H1 (cell line): ENCODE measurements around the gene BRAP. TPM values are rescaled to one million over a fixed set of nuclear protein-coding genes. Genes with fewer than 3 reads are reported as not detected.

ENCODE experiments used
- CTCF ChIA-PET: fragments of 300-600 bp; sonication (Branson Sonifier 250); formaldehyde crosslinking; loops from one replicate; lab custom pipeline; 2021; ENCODE audit not compliant: partially characterized antibody; lab: Charles Lee
- POLR2A ChIA-PET: fragments of 300-600 bp; sonication (Branson Sonifier 250); formaldehyde crosslinking; loops from one replicate; lab custom pipeline; 2021; ENCODE audit warnings: inconsistent platforms; ENCODE audit not compliant: partially characterized antibody; lab: Charles Lee
- DNase-seq, 2 experiments: peaks; one replicate each; pipeline versions ENCODE4 v3.0.0 to v3.0.0-alpha.2; 2010 to 2022; ENCODE audit warnings: low spot score in 2 of 2, low read depth in 1 of 2, mixed read lengths in 1 of 2
- FAIRE-seq: peaks from 2 replicates; lab custom pipeline; 2011; peaks lifted over from hg19 to GRCh38; lab: Jason Lieb, UNC
- H2AFZ ChIP-seq: 2 replicates; pipeline ENCODE4 v1.8.1; 2012; ENCODE audit warnings: low read length, inconsistent platforms
- H2AK5ac ChIP-seq: 2 replicates; pipeline ENCODE4 v1.6.1; 2013; ENCODE audit warnings: low read depth, low read length
- H2BK120ac ChIP-seq: replicated peaks from 2 replicates; pipeline ENCODE3; 2013; ENCODE audit warnings: low read depth, low read length, inconsistent platforms
- H2BK12ac ChIP-seq: 2 replicates; pipeline ENCODE4 v1.6.1; 2013; ENCODE audit warnings: low read depth, low read length
- H2BK15ac ChIP-seq: 2 replicates; pipeline ENCODE4 v1.6.1; 2013; ENCODE audit warnings: low read length
- H2BK20ac ChIP-seq: 2 replicates; pipeline ENCODE4 v1.6.1; 2013; ENCODE audit warnings: low read length
- H2BK5ac ChIP-seq: 2 replicates; pipeline ENCODE4 v1.6.1; 2013; ENCODE audit warnings: low read depth, low read length
- H3K14ac ChIP-seq: 2 replicates; pipeline ENCODE4 v1.6.1; 2013; ENCODE audit warnings: inconsistent platforms; ENCODE audit not compliant: insufficient read length
- H3K18ac ChIP-seq: 2 replicates; pipeline ENCODE4 v1.6.1; 2013; ENCODE audit warnings: low read length; ENCODE audit errors: extremely low read depth
- H3K23ac ChIP-seq: 2 replicates; pipeline ENCODE4 v1.6.1; 2013; ENCODE audit warnings: inconsistent platforms; ENCODE audit not compliant: insufficient read length
- H3K23me2 ChIP-seq: 2 replicates; pipeline ENCODE4 v1.6.1; 2013; ENCODE audit warnings: low read depth, low read length
- H3K27ac ChIP-seq: 2 replicates; pipeline ENCODE4 v1.6.1; 2011; ENCODE audit warnings: low read depth, low read length, inconsistent platforms
- H3K27me3 ChIP-seq, 4 experiments: replicated peaks in 1 of 4; 1 replicate in 1 of 4; 2 replicates in 3 of 4; pipeline versions ENCODE4 v1.6.1 to v1.8.1; 2011 to 2013; ENCODE audit warnings: low read length in 3 of 4, mild to moderate bottlenecking in 3 of 4, inconsistent platforms in 2 of 4, mixed read lengths in 2 of 4, moderate library complexity in 1 of 4; ENCODE audit not compliant: control insufficient read depth in 3 of 4, insufficient read depth in 3 of 4; ENCODE audit errors: extremely low read depth in 1 of 4
- H3K36me3 ChIP-seq, 4 experiments: 2 replicates each; pipeline versions ENCODE4 v1.6.1 to v1.8.1; 2011 to 2013; ENCODE audit warnings: mild to moderate bottlenecking in 4 of 4, low read length in 3 of 4, moderate library complexity in 2 of 4, control low read depth in 1 of 4, inconsistent platforms in 1 of 4; ENCODE audit not compliant: insufficient read depth in 4 of 4, control insufficient read depth in 2 of 4
- H3K4ac ChIP-seq: replicated peaks from 2 replicates; pipeline ENCODE3; 2013; ENCODE audit warnings: low read length, low read depth, mixed read lengths, inconsistent platforms; ENCODE audit not compliant: insufficient read length
- H3K4me1 ChIP-seq, 4 experiments: replicated peaks in 1 of 4; 1 replicate in 1 of 4; 2 replicates in 3 of 4; pipeline versions ENCODE4 v1.6.1 to v1.8.1; 2011 to 2013; ENCODE audit warnings: low read length in 3 of 4, inconsistent platforms in 2 of 4, mixed read lengths in 1 of 4; ENCODE audit not compliant: insufficient read depth in 4 of 4, control insufficient read depth in 3 of 4
- H3K4me2 ChIP-seq, 2 experiments: 2 replicates each; pipeline versions ENCODE4 v1.6.1 to v1.8.1; 2011 to 2013; ENCODE audit warnings: low read depth in 2 of 2, low read length in 2 of 2, control low read depth in 1 of 2, inconsistent platforms in 1 of 2, mild to moderate bottlenecking in 1 of 2; ENCODE audit not compliant: insufficient read depth in 1 of 2
- H3K4me3 ChIP-seq, 4 experiments: fragments of 200-600, 300-600 bp in 1 of 4; sonication (generic), shearing (Covaris generic), sonication (Bioruptor Twin) in 1 of 4; 2 replicates each; pipeline versions ENCODE4 v1.5.1 to v1.8.1; 2011 to 2016; ENCODE audit warnings: low read length in 4 of 4, low read depth in 3 of 4, control low read depth in 2 of 4, inconsistent platforms in 2 of 4, mild to moderate bottlenecking in 2 of 4, mixed read lengths in 1 of 4, moderate library complexity in 1 of 4; ENCODE audit not compliant: insufficient read depth in 2 of 4; ENCODE audit errors: extremely low read depth in 1 of 4
- H3K56ac ChIP-seq: replicated peaks from 2 replicates; pipeline ENCODE3; 2013; ENCODE audit warnings: low read depth, mild to moderate bottlenecking, mixed read lengths, low read length, inconsistent platforms; ENCODE audit not compliant: insufficient read length
- H3K79me1 ChIP-seq: 2 replicates; pipeline ENCODE4 v1.6.1; 2013; ENCODE audit warnings: low read depth, low read length, control low read depth
- H3K79me2 ChIP-seq, 2 experiments: 2 replicates each; pipeline versions ENCODE4 v1.6.1 to v1.8.1; 2012 to 2013; ENCODE audit warnings: low read length in 2 of 2, mild to moderate bottlenecking in 2 of 2, inconsistent platforms in 1 of 2; ENCODE audit not compliant: insufficient read depth in 2 of 2, control insufficient read depth in 1 of 2
- H3K9ac ChIP-seq, 4 experiments: replicated peaks in 1 of 4; 1 replicate in 1 of 4; 2 replicates in 3 of 4; pipeline versions ENCODE4 v1.6.1 to v1.8.1; 2011 to 2013; ENCODE audit warnings: low read depth in 3 of 4, low read length in 3 of 4, control low read depth in 2 of 4, mild to moderate bottlenecking in 2 of 4, moderate library complexity in 2 of 4, inconsistent platforms in 1 of 4; ENCODE audit errors: extremely low read depth in 1 of 4
- H3K9me3 ChIP-seq, 2 experiments: 2 replicates each; pipeline versions ENCODE4 v1.6.1 to v1.8.1; 2012 to 2013; ENCODE audit warnings: mild to moderate bottlenecking in 2 of 2, moderate library complexity in 2 of 2, control low read depth in 1 of 2, inconsistent platforms in 1 of 2, low read depth in 1 of 2, low read length in 1 of 2, mixed read lengths in 1 of 2; ENCODE audit not compliant: insufficient read depth in 2 of 2
- H4K20me1 ChIP-seq, 2 experiments: replicated peaks in 1 of 2; 2 replicates each; pipeline versions ENCODE3 to v1.8.1; 2011 to 2013; ENCODE audit warnings: inconsistent platforms in 2 of 2, low read length in 2 of 2, mild to moderate bottlenecking in 1 of 2; ENCODE audit not compliant: insufficient read depth in 2 of 2, control insufficient read depth in 1 of 2
- H4K5ac ChIP-seq: 2 replicates; pipeline ENCODE4 v1.6.1; 2013; ENCODE audit warnings: low read length, low read depth, mixed read lengths, inconsistent platforms; ENCODE audit not compliant: insufficient read length
- H4K8ac ChIP-seq: 2 replicates; pipeline ENCODE4 v1.8.0; 2013; ENCODE audit warnings: mild to moderate bottlenecking, moderate library complexity, low read length, inconsistent platforms; ENCODE audit not compliant: insufficient read depth; ENCODE audit errors: extremely low read depth
- H4K91ac ChIP-seq: replicated peaks from 2 replicates; pipeline ENCODE3; 2013; ENCODE audit warnings: low read length, mixed read lengths, inconsistent platforms; ENCODE audit not compliant: insufficient read length
- CHD2 ChIP-seq: IDR thresholded peaks from 2 replicates; pipeline ENCODE4 v1.6.1; 2012; ENCODE audit warnings: low read length, improper control_type of control experiment
- EZH2 ChIP-seq: fragments of 200-600 bp; sonication (generic); IDR thresholded peaks from 2 replicates; pipeline ENCODE4 v1.7.1; 2012; ENCODE audit warnings: low read depth, mild to moderate bottlenecking, moderate library complexity, low read length, inconsistent platforms; ENCODE audit not compliant: severe bottlenecking
- JUND ChIP-seq: IDR thresholded peaks from 2 replicates; pipeline ENCODE4 v1.6.1; 2011; ENCODE audit warnings: mild to moderate bottlenecking, improper control_type of control experiment, low read length
- POU5F1 ChIP-seq: IDR thresholded peaks from 2 replicates; pipeline ENCODE4 v1.6.1; 2011; ENCODE audit warnings: low read depth, mild to moderate bottlenecking, low read length, moderate library complexity
- RAD21 ChIP-seq, 2 experiments: IDR thresholded peaks in 1 of 2; conservative IDR thresholded peaks in 1 of 2; 2 replicates each; pipeline ENCODE4 v1.6.1; 2011; ENCODE audit warnings: low read depth in 2 of 2, low read length in 2 of 2, improper control_type of control experiment in 1 of 2, inconsistent platforms in 1 of 2, mild to moderate bottlenecking in 1 of 2, moderate library complexity in 1 of 2
- SIN3A ChIP-seq, 2 experiments: IDR thresholded peaks in 1 of 2; conservative IDR thresholded peaks in 1 of 2; 2 replicates each; pipeline ENCODE4 v1.6.1; 2011 to 2012; ENCODE audit warnings: low read length in 2 of 2, improper control_type of control experiment in 1 of 2, low read depth in 1 of 2, mild to moderate bottlenecking in 1 of 2
- SIRT6 ChIP-seq: IDR thresholded peaks from one replicate; pipeline ENCODE4 v1.7.1; 2012; ENCODE audit warnings: low read length, inconsistent platforms
- SIX5 ChIP-seq: IDR thresholded peaks from 2 replicates; pipeline ENCODE4 v1.6.1; 2011; ENCODE audit warnings: mild to moderate bottlenecking, low read depth, low read length
- SRF ChIP-seq: IDR thresholded peaks from 2 replicates; pipeline ENCODE4 v1.6.1; 2011; ENCODE audit warnings: mild to moderate bottlenecking, low read depth, low read length, moderate library complexity
- TBP ChIP-seq: IDR thresholded peaks from 2 replicates; pipeline ENCODE4 v1.6.1; 2011; ENCODE audit warnings: low read depth, low read length, improper control_type of control experiment
- TCF12 ChIP-seq: IDR thresholded peaks from 2 replicates; pipeline ENCODE4 v1.6.1; 2011; ENCODE audit warnings: low read depth, mild to moderate bottlenecking, low read length
- TEAD4 ChIP-seq: IDR thresholded peaks from 2 replicates; pipeline ENCODE4 v1.6.1; 2012; ENCODE audit warnings: low read depth, low read length, inconsistent platforms, mixed read lengths
- USF2 ChIP-seq: IDR thresholded peaks from 2 replicates; pipeline ENCODE4 v1.6.1; 2011; ENCODE audit warnings: low read length, improper control_type of control experiment
- ZNF274 ChIP-seq: IDR thresholded peaks from 2 replicates; pipeline ENCODE4 v1.7.0; 2012; ENCODE audit warnings: low read length, borderline replicate concordance; ENCODE audit errors: extremely low read depth
- WGBS, 2 experiments: shearing (Covaris generic) in 1 of 2; methylation state at CpG; one replicate each; pipeline versions ENCODE4 v1.1.6 to v1.1.7; 2013 to 2015; ENCODE audit warnings: low lambda C conversion rate in 2 of 2, mixed read lengths in 2 of 2, inconsistent platforms in 1 of 2, low coverage in 1 of 2, missing lambda C conversion rate in 1 of 2; ENCODE audit not compliant: insufficient replicate concordance in 2 of 2, insufficient coverage in 1 of 2, insufficient read length in 1 of 2; ENCODE audit errors: extremely low coverage in 1 of 2, missing lambda C conversion rate in 1 of 2; 5-methylcytosine and 5-hydroxymethylcytosine counted together
- polyA plus RNA-seq, 7 experiments: library from polyadenylated mRNA; depleted of rRNA in 3 of 7; stranded (reverse) in 5 of 7; unstranded in 2 of 7; fragments of >200 nt in 5 of 7; fragments of 200-250 nt in 2 of 7; gene quantifications; 1 replicate in 5 of 7; 2 replicates in 1 of 7; 4 replicates in 1 of 7; pipeline versions ENCODE4 v1.2.1 to v1.2.3, GENCODE V29; 2011 to 2013; ENCODE audit warnings: missing spikeins in 2 of 7, mixed read lengths in 2 of 7
- total RNA-seq: library from RNA; stranded (reverse); fragmentation: NEBNext Ultra II Directional; extraction: Animal tissue kit (Norgen Biotek cat#: 25700); gene quantifications from 2 replicates; pipeline ENCODE4 v1.2.1, GENCODE V29; 2021

Gene BRAP
- total and polyA plus RNA-seq, 2 of the 8 experiments (the other 6 are each of a cell fraction or from before 2014, with no cell fraction given): 12.8 to 22.2 TPM

GRCh38 chr12:111715279-111715678, 29.5 kb upstream of the BRAP start:
- Histone ChIP-seq H3K14ac (no peak overlapping the region), H2BK20ac (no peak overlapping the region), H3K56ac (no peak overlapping the region), H4K5ac (no peak overlapping the region), H2BK5ac (no peak overlapping the region; the same call in 1 of the 2 replicates), H4K8ac (no peak overlapping the region), H2BK12ac (no peak overlapping the region), H4K20me1 (no peaks in the 10 kb centered on the region), H3K23ac (no peak overlapping the region), H2AK5ac (no peak overlapping the region), H3K4ac (no peak overlapping the region), H3K23me2 (no peaks in the 10 kb centered on the region), H3K27ac (no peak overlapping the region), H3K18ac (no peak overlapping the region), H3K27me3 (no peaks in the 10 kb centered on the region), H2BK120ac (no peak overlapping the region), H2BK15ac (no peak overlapping the region), H3K36me3 (peaks cover 4 to 38% (median 10%) of the 10 kb centered on the region in 4 experiments; a peak in 7 of 8 replicates), H3K79me1 (no peaks in the 10 kb centered on the region), H3K9ac (0 out of 7 replicates have a peak overlapping the region, but pooled peaks of 1 of the 4 experiments have one; percentile 4), H4K91ac (no peak overlapping the region), H3K4me1 (no peaks in the 10 kb centered on the region), H3K79me2 (no peaks in the 10 kb centered on the region), H2AFZ (no peak overlapping the region), H3K4me2 (no peak overlapping the region), H3K4me3 (no peak overlapping the region), H3K9me3 (no peaks in the 10 kb centered on the region)
- no peak for FAIRE-seq
- 97% methylated on average over 4 of the region's 4 CpGs; no CpG with 5 or more reads in 1 of the 2 experiments for WGBS, 2 experiments
- DNase-seq: no peak
- CTCF ChIA-PET: interaction anchor here (0.5 to 3.0 kb wide), 3 partner anchors 12 to 134 kb away, joined by 3 to 11 read pairs (median 6); no protein-coding TSS in a partner anchor
- POLR2A ChIA-PET: no interaction called here
- TF ChIP-seq RAD21 (IDR thresholded peaks at IDR 0.05 in 1 of 2, conservative IDR thresholded peaks at IDR 0.05 in 1 of 2; ENCODE audit: low read depth in 2 of 2, low read length in 2 of 2) (no peak), ZNF274 (no peak), EZH2 (no peak), CHD2 (no peak), JUND (no peak), SIRT6 (no peak), POU5F1 (no peak), TBP (no peak), SIN3A (conservative IDR thresholded peaks at IDR 0.05 in 1 of 2, IDR thresholded peaks at IDR 0.05 in 1 of 2; ENCODE audit: low read depth in 1 of 2, low read length in 2 of 2) (no peak), TEAD4 (no peak), TCF12 (no peak), SIX5 (no peak), USF2 (no peak), SRF (no peak)
